Chondrocyte (in vitro differentiated cells): ENCODE data around the gene MTARC1. TPM values are rescaled to one million over a fixed set of nuclear protein-coding genes. Genes with fewer than 3 reads are reported as not detected.

Experiments used
- DNase-seq: peaks from one replicate; pipeline ENCODE4 v3.0.0; 2021; ENCODE audit warnings: mixed read lengths, low spot score
- H3K27ac Mint-ChIP-seq: one replicate; pipeline ENCODE4 v1.8.0; 2021; ENCODE audit warnings: mild to moderate bottlenecking, moderate library complexity, mixed read lengths; ENCODE audit not compliant: unreplicated experiment
- H3K27me3 Mint-ChIP-seq: 2 replicates; pipeline ENCODE4 v1.8.0; 2021; ENCODE audit warnings: low read depth, mixed read lengths
- H3K36me3 Mint-ChIP-seq: 2 replicates; pipeline ENCODE4 v1.8.0; 2021; ENCODE audit warnings: low read depth, mixed read lengths
- H3K4me1 Mint-ChIP-seq: 2 replicates; pipeline ENCODE4 v1.8.0; 2021; ENCODE audit warnings: low read depth, mild to moderate bottlenecking, mixed read lengths
- H3K4me3 Mint-ChIP-seq: one replicate; pipeline ENCODE4 v1.8.0; 2021; ENCODE audit warnings: mild to moderate bottlenecking, moderate library complexity, mixed read lengths; ENCODE audit not compliant: unreplicated experiment
- H3K9me3 Mint-ChIP-seq: 2 replicates; pipeline ENCODE4 v1.8.0; 2021; ENCODE audit warnings: low read depth, mixed read lengths
- CTCF ChIP-seq: fragments of 200-600 bp; sonication (generic); IDR thresholded peaks from 2 replicates; pipeline ENCODE4 v1.5.0; 2021; ENCODE audit warnings: antibody characterized with exemption, mild to moderate bottlenecking, moderate library complexity
- total RNA-seq: library from RNA; stranded (reverse); gene quantifications from 3 replicates; pipeline ENCODE4 v1.2.1, GENCODE V29; 2021

Gene MTARC1
- total RNA-seq, 1 donor from 2014 or later: 2.5 TPM

DNA sequence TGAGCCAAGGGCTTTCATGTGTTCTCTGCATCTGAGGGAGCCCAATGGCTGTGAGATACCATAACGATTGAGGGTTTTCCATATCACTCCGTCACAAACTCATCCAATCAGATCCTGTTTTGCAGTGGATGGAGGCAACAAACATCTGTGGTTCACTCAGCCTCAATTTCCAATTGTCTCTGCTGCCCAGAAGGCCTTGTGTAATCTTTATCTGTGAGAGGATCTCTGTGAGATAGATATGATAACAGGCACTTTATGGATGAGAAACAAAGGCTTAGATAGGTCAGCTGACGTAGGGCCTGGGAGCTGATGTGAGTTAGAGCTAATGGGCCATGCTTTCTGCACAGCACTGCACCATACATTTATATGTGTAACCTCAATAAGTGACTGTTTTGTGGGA lies 3.3 kb upstream of the MTARC1 start:
- Mint-ChIP-seq H3K4me3 (no peak overlapping the region), H3K4me1 (peaks cover 12% of the 10 kb centered on the region), H3K9me3 (no peaks in the 10 kb centered on the region)

GRCh38 chr1:220784751-220785150 lies 2.0 kb upstream of the MTARC1 start:
- no peak for TF ChIP-seq CTCF
- Mint-ChIP-seq H3K27ac (no peak overlapping the region), H3K27me3 (no peaks in the 10 kb centered on the region), H3K4me3 (no peak overlapping the region), H3K9me3 (no peaks in the 10 kb centered on the region), H3K36me3 (peaks cover 10% of the 10 kb centered on the region), H3K4me1 (peaks cover 12% of the 10 kb centered on the region)
- no peak for DNase-seq

More for the DNA sequence above, 3.3 kb upstream of the MTARC1 start:
- H3K36me3 Mint-ChIP-seq: peaks cover 12% of the 10 kb centered on the region
- no peak for DNase-seq
- no peaks in the 10 kb centered on the region for H3K27me3 Mint-ChIP-seq
- no peak overlapping the region for H3K27ac Mint-ChIP-seq
- TF ChIP-seq CTCF: no peak

GRCh38 chr1:220785166-220786056 lies 1.3 kb upstream of the MTARC1 start:
- Mint-ChIP-seq H3K27me3 (no peaks in the 10 kb centered on the region), H3K36me3 (peaks cover 10% of the 10 kb centered on the region), H3K9me3 (no peaks in the 10 kb centered on the region), H3K4me1 (peaks cover 12% of the 10 kb centered on the region), H3K27ac (no peak overlapping the region), H3K4me3 (no peak overlapping the region)
- no peak for DNase-seq
- TF ChIP-seq CTCF: no peak

GRCh38 chr1:220786057-220786336 lies 716 bp upstream of the MTARC1 start:
- Mint-ChIP-seq H3K4me3 (peak overlapping the region; percentile 65), H3K27me3 (no peaks in the 10 kb centered on the region), H3K4me1 (peaks cover 12% of the 10 kb centered on the region), H3K9me3 (no peaks in the 10 kb centered on the region), H3K27ac (no peak overlapping the region), H3K36me3 (peaks cover 10% of the 10 kb centered on the region)
- no peak for TF ChIP-seq CTCF
- DNase-seq: no peak

DNA sequence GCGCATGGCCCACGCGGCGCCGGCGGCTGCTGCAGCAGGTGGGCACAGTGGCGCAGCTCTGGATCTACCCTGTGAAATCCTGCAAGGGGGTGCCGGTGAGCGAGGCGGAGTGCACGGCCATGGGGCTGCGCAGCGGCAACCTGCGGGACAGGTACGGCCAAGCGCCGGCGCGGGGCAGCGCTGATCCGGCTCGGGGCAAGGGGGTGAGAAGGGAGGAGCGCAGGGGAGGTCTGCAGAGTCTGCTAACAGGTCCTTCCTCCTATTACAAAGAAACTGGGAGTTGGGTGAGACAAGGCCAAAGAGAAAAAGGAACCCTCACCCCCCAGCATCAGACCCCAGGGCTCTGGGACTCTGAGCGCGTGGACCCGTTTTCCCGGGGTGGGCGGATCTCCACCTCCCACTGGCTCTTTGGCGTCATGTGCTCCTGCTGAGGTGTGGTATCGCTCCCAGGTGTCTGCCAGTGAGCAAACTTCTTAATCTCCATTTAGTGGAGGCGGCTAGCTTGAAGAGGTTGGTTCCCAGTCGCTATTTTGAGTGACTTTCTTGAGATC lies 431 bp downstream of the MTARC1 start:
- no peak for DNase-seq
- H3K27me3 Mint-ChIP-seq: no peaks in the 10 kb centered on the region
- no peak overlapping the region for H3K27ac Mint-ChIP-seq
- peaks cover 7% of the 10 kb centered on the region for H3K36me3 Mint-ChIP-seq
- H3K9me3 Mint-ChIP-seq: no peaks in the 10 kb centered on the region
- peak; percentile 23 for TF ChIP-seq CTCF
- H3K4me3 Mint-ChIP-seq: peak overlapping the region; percentile 74
- H3K4me1 Mint-ChIP-seq: peaks cover 24% of the 10 kb centered on the region
